Measurements from ENCODE around the gene MAVS. TPM values are rescaled to one million over a fixed set of nuclear protein-coding genes. Genes with fewer than 3 reads are reported as not detected.

Gene MAVS
- total RNA-seq, 2 experiments from 2014 or later, result 13.6 to 14.7 TPM

DNA sequence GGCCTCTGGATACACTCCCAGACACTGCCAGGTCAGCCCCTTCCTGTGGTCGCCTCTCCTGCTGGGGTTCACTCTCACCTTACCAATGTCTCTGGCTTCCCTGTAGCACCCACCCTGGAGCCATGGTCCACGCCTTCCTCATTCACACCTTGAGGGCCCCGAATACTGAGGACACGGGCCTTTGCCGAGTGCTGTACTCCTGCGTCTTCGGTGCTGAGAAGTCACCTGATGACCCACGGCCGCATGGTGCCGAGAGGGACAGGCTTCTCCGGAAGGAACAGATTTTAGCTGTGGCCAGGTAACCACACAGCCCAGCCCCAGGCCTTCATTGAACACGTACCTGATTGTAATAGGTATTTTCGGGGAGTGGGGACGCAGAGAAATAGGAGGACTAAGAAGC is 24.6 kb upstream of the MAVS start:
- H3K9me3 Mint-ChIP-seq, result no peaks in the 10 kb centered on the region
- DNase-seq (peak in 1 of 14 experiments; percentile 16), ATAC-seq (ENCODE audit: poor library complexity) (no peak)
- no peaks in the 10 kb centered on the region for H3K27me3 Mint-ChIP-seq
- Histone ChIP-seq H3K27me3 (ENCODE audit: control insufficient read depth in 1 of 2, insufficient read depth in 2 of 2, low read length in 2 of 2) (no peaks in the 10 kb centered on the region), H3K27ac (ENCODE audit: low read depth in 1 of 2, low read length in 2 of 2) (no peak overlapping the region), H3K36me3 (ENCODE audit: insufficient read depth, low read length) (peaks cover 40% of the 10 kb centered on the region), H3K4me1 (ENCODE audit: insufficient read depth, low read length) (peaks cover 38% of the 10 kb centered on the region), H3K4me3 (ENCODE audit: low read length) (no peak overlapping the region), H3K9me3 (ENCODE audit: control insufficient read depth in 1 of 2, insufficient read depth in 1 of 2, low read length in 2 of 2) (no peaks in the 10 kb centered on the region)
- TF ChIP-seq, protein P1, sequence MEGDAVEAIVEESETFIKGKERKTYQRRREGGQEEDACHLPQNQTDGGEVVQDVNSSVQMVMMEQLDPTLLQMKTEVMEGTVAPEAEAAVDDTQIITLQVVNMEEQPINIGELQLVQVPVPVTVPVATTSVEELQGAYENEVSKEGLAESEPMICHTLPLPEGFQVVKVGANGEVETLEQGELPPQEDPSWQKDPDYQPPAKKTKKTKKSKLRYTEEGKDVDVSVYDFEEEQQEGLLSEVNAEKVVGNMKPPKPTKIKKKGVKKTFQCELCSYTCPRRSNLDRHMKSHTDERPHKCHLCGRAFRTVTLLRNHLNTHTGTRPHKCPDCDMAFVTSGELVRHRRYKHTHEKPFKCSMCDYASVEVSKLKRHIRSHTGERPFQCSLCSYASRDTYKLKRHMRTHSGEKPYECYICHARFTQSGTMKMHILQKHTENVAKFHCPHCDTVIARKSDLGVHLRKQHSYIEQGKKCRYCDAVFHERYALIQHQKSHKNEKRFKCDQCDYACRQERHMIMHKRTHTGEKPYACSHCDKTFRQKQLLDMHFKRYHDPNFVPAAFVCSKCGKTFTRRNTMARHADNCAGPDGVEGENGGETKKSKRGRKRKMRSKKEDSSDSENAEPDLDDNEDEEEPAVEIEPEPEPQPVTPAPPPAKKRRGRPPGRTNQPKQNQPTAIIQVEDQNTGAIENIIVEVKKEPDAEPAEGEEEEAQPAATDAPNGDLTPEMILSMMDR (IDR thresholded peaks at IDR 0.05), result no peak
- ChIA-PET POLR2A (interaction anchor here (4.5 kb wide), 1 partner anchor 35 kb away, joined by 75 read pairs; the partner anchor contains the start of gene CENPB), CTCF (interaction anchor here (1.1 to 4.2 kb wide), 4 partner anchors 26 to 54 kb away, joined by 3 to 59 read pairs (median 21); partner anchors contain the start of genes CDC25B and CENPB)
- H3K27ac Mint-ChIP-seq, result peak overlapping the region; percentile 99
- intact Hi-C loops (cut with DNase I, micrococcal nuclease), result loop anchor here (2.0 to 5.0 kb wide), 3 partner anchors 35 to 69 kb away; partner anchors contain the start of gene PANK2 (in 1 of the 2)
- peak overlapping the region; percentile 94 for H3K4me3 Mint-ChIP-seq
- peaks cover 47% of the 10 kb centered on the region for H3K36me3 Mint-ChIP-seq (ENCODE audit: low read depth)
- peaks cover 32% of the 10 kb centered on the region for H3K4me1 Mint-ChIP-seq (ENCODE audit: low read depth)

- CTCF ChIA-PET, result no interaction called here
- intact Hi-C loops (cut with DNase I, micrococcal nuclease), result loop anchor here (5.0 kb wide), 1 partner anchor 33 kb away; no protein-coding TSS in a partner anchor
Observed at GRCh38 chr20:3823881-3824280, 22.8 kb upstream of the MAVS start.

DNA sequence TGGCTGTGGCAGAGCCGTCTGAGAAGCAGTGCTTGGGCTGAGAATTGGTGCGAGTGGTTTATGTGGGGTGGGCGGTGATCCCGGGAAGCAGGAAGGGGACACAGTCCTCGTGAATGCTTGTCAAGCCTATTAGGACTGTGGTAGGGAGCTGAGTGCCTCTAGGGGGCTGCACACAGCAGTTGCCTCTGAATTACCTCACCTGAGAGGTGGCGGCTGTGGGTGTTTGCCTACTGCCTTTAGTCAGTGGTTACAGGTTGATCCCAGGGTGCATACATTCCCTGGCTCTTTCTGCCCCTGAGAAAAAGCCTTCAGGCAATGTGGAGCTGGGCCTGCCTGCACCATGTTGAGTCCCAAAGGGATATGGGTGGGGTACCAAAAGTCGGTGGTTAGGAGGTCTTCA is 21.1 kb upstream of the MAVS start:
- H3K9me3 Mint-ChIP-seq, result no peaks in the 10 kb centered on the region
- Histone ChIP-seq H3K9me3 (ENCODE audit: control insufficient read depth in 1 of 2, insufficient read depth in 1 of 2, low read length in 2 of 2) (no peaks in the 10 kb centered on the region), H3K4me3 (ENCODE audit: low read length) (no peak overlapping the region), H3K4me1 (ENCODE audit: insufficient read depth, low read length) (peaks cover 10% of the 10 kb centered on the region), H3K27me3 (ENCODE audit: control insufficient read depth in 1 of 2, insufficient read depth in 2 of 2, low read length in 2 of 2) (no peaks in the 10 kb centered on the region), H3K27ac (ENCODE audit: low read depth in 1 of 2, low read length in 2 of 2) (no peak overlapping the region), H3K36me3 (ENCODE audit: insufficient read depth, low read length) (peaks cover 44% of the 10 kb centered on the region)
- no peak overlapping the region for H3K4me3 Mint-ChIP-seq
- DNase-seq (no peak), ATAC-seq (ENCODE audit: poor library complexity) (no peak)
- peaks cover 58% of the 10 kb centered on the region for H3K36me3 Mint-ChIP-seq (ENCODE audit: low read depth)
- CTCF ChIA-PET, result no interaction called here
- intact Hi-C loops (cut with DNase I, micrococcal nuclease), result no loop called here
- no peak overlapping the region for H3K27ac Mint-ChIP-seq
- no peaks in the 10 kb centered on the region for H3K27me3 Mint-ChIP-seq
- H3K4me1 Mint-ChIP-seq (ENCODE audit: low read depth), result peaks cover 13% of the 10 kb centered on the region
- TF ChIP-seq, protein P1 (IDR thresholded peaks at IDR 0.05), result no peak
- POLR2A ChIA-PET, result interaction anchor here (1.5 kb wide), 1 partner anchor 30 kb away, joined by 3 read pairs; the partner anchor contains the start of gene CDC25B

More at GRCh38 chr20:3823881-3824280, 22.8 kb upstream of the MAVS start:
- POLR2A ChIA-PET, result no interaction called here
- peaks cover 54% of the 10 kb centered on the region for H3K36me3 Mint-ChIP-seq (ENCODE audit: low read depth)
- Histone ChIP-seq H3K9me3 (ENCODE audit: control insufficient read depth in 1 of 2, insufficient read depth in 1 of 2, low read length in 2 of 2) (no peaks in the 10 kb centered on the region), H3K27ac (ENCODE audit: low read depth in 1 of 2, low read length in 2 of 2) (no peak overlapping the region), H3K27me3 (ENCODE audit: control insufficient read depth in 1 of 2, insufficient read depth in 2 of 2, low read length in 2 of 2) (no peaks in the 10 kb centered on the region), H3K4me3 (ENCODE audit: low read length) (no peak overlapping the region), H3K4me1 (ENCODE audit: insufficient read depth, low read length) (peaks cover 21% of the 10 kb centered on the region), H3K36me3 (ENCODE audit: insufficient read depth, low read length) (peaks cover 44% of the 10 kb centered on the region)
- DNase-seq (peak in 1 of 14 experiments; percentile 16), ATAC-seq (ENCODE audit: poor library complexity) (no peak)
- TF ChIP-seq, protein P1 (IDR thresholded peaks at IDR 0.05), result no peak
- no peaks in the 10 kb centered on the region for H3K27me3 Mint-ChIP-seq
- peaks cover 23% of the 10 kb centered on the region for H3K4me1 Mint-ChIP-seq (ENCODE audit: low read depth)
- H3K4me3 Mint-ChIP-seq, result no peak overlapping the region
- H3K9me3 Mint-ChIP-seq, result no peaks in the 10 kb centered on the region
- H3K27ac Mint-ChIP-seq, result no peak overlapping the region

All from CD4-positive, alpha-beta T cell (primary cell).